Stimulated activated CD4-positive, alpha-beta T cell treated with anti-CD3 and anti-CD28 coated beads, Interleukin-12 subunit alpha, Interleukin-12 subunit beta, amount 100 ng/mL, for 24 hours (primary cell): ENCODE results near the gene TMC2.
"Not testable (repeated sequence)": the region's sequence is repeated elsewhere in the genome, so short reads cannot be mapped to it uniquely, and the experiment has no call there.

Experiments
- DNase-seq, 2 experiments: peaks; one replicate each; pipeline ENCODE4 v3.0.0-alpha.2; 2020; ENCODE audit warnings: low read depth in 2 of 2

Gene TMC2

DNA sequence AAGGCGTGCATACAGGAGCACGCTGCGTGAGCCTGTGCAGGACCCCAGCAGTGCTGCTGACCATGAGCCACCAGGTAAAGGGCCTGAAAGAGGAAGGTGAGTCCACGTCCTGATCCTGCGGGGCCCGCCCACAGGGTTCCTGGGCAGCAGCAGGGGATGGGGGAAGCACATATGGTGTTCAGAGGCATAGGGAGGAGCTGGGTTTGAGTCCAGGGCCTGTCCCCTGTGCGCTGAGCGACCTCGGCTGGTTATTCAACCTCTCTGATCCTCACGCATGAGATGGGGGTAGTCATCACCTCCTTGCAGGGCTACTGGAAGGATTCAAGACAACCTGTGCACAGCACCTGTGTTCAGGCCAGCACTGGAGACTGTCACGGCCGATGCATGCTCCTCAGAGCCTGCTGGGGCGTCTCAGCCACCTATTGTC is at the start of gene TMC2:
TSS of gene TMC2 (plus strand) at position 14 of the 427 bp plus-strand sequence. CDS start at position 63, 49 bp downstream.
- DNase-seq: no peak

DNA sequence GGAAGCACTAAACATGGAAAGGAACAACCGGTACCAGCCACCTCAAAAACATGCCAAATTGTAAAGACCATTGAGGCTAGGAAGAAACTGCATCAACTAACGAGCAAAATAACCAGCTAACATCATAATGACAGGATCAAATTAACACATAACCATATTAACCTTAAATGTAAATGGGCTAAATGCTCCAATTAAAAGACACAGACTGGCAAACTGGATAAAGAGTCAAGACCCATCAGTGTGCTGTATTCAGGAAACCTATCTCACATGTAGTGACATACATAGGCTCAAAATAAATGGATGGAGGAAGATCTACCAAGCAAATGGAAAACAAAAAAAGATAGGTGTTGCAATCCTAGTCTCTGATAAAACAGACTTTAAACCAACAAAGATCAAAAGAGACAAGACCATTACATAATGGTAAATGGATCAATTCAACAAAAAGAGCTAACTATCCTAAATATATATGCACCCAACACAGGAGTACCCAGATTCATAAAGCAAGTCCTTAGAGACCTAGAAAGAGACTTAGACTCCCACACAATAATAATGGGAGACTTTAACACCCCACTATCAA is 33.5 kb upstream of the TMC2 start:
- DNase-seq: not testable (repeated sequence)

DNA sequence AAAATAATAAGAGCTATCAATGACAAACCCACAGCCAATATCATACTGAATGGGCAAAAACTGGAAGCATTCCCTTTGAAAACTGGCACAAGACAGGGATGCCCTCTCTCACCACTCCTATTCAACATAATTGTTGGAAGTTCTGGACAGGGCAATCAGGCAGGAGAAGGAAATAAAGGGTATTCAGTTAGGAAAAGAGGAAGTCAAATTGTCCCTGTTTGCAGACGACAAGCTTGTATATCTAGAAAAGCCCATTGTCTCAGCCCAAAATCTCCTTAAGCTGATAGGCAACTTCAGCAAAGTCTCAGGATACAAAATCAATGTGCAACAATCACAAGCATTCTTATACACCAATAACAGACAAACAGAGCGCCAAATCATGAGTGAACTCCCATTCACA is 31.6 kb upstream of the TMC2 start:
- DNase-seq: not testable (repeated sequence)

GRCh38 chr20:2506426-2506825 is 29.9 kb upstream of the TMC2 start:
- DNase-seq: not testable (repeated sequence)

- DNase-seq: no peak
These were observed 28.9 kb upstream of the TMC2 start for GRCh38 chr20:2507464-2507863.

DNA sequence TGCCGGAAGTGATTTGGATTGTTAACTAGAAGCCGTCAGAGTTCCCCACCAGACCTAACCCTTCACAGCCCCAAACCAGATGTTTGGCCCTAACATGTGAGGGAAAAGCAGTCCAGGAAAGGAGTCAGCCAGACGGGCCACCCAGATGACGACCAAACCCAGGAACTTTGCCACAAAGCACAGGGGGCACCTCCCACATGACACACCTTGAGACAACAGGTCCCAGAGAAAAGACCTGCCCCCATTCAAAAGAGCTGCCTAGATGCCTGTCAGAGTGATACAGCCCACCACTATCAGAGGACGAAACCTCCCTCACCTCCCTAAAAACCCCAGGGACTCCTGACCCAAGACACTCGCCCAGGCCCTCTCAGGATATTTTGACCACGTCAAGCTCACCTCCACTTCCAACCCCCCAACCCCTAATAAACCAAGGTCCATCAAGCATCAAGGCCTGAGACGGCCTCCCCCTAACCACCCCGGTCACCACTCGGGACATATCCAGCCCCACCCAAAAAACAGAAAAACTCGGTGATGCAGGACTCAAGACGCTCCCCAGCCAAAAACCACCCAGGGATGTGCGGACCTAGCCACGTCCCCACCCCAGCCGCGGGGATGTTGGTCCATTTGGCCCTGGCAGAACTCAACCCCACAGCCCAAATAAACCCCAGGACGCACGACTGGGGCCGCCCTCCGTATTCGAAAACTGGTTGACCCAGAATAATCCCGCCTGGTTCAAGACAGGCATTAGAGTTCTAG is 28.3 kb upstream of the TMC2 start:
- DNase-seq: no peak

GRCh38 chr20:2508631-2509467 is 27.5 kb upstream of the TMC2 start, which contains the start of gene ZNF343:
Gene ZNF343 (minus strand): TSS chr20:2508915. CDS start chr20:2493895, 15,020 bp downstream.
- peak; percentile 63 to 66 for DNase-seq

GRCh38 chr20:2509468-2509781 is 26.9 kb upstream of the TMC2 start:
- DNase-seq: no peak

GRCh38 chr20:2509794-2510193 is 26.6 kb upstream of the TMC2 start:
- no peak for DNase-seq

DNA sequence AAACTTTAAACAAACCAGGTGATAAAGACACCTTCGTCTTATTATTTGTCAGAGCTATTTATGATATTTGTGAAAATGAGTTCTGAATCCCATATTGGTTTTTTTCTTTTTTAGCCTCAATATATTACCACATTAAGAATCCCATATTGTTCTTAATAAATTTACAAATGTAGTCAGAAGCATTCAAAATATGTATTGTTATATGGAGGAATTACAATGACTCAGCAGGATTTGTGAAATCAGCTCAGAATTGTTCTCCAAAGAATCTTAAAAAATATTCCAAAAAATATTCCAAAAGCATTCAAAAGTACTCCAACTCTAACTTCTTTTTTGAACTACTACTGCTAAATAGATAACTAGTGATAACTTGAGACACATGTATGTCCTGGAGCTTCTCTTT is 21.2 kb upstream of the TMC2 start:
- DNase-seq: no peak

DNA sequence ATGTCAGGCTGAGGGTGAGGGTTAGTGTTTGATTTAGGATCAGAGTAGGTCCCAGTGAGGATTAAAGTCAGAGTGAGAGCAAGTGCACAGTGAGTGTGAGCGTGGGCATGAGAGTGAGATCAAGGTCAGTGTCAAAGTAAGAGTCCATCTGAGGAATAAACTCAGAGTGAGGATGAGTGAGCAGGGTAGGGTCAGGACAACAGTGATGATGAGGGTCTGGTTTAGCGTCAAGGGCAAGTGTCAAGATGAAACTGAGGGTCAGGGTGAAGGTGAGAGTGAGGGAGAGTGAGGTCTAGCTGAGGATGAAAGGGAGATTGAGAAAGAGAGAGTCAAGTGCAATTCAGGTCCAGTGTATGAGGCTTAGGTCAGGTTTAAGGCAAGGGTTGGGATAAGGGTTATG is 20.0 kb upstream of the TMC2 start:
- DNase-seq: no peak

- DNase-seq: no peak
These were observed 18.3 kb upstream of the TMC2 start for GRCh38 chr20:2518096-2518495.

DNA sequence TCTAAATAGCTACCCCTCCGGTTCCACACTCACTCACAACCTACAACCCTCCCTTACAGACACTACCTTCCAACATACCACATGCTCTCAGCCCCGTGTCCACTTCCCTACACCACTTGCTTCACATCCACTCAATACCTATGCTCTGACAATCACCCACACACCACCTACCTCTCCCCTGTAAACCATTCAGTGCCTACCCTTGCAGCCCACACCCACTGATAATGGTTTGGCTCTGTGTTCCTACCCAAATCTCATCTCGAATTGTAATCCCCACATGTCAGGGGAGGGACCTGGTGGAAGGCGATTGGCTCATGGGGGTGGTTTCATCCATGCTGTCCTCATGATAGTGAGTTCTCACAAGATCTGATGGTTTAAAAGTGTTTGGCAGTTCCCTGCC is 17.8 kb upstream of the TMC2 start:
- no peak for DNase-seq

DNA sequence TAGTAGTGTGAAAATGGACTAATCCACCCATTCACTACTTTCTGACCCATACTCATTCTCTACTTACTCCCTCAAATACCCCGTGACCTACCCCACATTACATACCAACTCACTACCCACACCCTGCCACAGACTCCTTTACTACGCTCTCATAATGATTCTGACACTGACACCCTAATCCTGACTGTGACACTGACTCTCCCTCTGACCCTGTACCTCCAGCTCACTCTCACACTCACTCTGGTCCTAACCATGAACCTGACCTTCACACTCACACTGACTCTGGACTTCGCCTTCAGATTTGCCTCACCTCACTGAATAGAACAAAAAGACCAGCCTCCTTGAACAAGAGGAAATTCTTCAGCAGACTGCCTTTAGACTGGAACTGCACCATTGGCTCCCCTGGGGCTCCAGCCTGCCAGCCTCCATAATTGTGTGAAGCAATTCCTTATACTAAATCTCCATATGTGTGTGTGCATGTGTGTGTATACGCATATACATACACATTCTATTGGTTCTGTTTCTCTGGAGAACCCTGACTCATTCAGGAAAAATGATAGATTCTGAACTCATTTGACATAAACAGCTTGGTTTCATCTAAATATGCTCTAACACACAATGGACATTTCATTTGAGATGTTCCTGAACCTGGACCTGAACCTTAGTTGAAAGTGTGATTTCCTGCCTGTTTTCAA is 17.1 kb upstream of the TMC2 start:
- DNase-seq: no peak

GRCh38 chr20:2520617-2521016 is 15.8 kb upstream of the TMC2 start:
- DNase-seq: no peak

GRCh38 chr20:2521369-2522305 is 14.7 kb upstream of the TMC2 start:
- DNase-seq: peak; percentile 17 to 60

DNA sequence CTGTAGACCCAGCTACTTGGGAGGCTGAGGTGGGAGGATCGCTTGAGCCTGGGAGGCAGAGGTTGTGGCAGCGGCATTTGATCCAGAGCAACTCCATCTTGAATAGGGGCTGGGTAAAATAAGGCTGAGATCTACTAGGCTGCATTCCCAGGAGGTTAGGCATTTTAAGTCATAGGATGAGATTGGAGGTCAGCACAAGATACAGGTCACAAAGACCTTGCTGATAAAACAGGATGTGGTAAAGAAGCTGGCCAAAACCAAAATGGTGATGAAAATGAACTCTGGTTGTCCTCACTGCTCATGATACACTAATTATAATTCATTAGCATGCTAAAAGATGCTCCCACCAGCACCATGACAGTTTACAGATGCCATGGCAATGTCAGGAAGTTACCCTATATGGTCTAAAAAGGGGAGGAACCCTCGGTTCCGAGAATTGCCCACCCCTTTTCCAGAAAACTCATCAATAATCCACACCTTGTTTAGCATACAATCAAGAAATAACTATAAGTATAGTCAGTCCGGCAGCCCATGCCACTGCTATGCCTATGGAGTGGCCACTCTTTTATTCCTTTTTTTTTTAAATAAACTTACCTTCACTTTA is 13.4 kb upstream of the TMC2 start:
- DNase-seq: not testable (repeated sequence)

DNA sequence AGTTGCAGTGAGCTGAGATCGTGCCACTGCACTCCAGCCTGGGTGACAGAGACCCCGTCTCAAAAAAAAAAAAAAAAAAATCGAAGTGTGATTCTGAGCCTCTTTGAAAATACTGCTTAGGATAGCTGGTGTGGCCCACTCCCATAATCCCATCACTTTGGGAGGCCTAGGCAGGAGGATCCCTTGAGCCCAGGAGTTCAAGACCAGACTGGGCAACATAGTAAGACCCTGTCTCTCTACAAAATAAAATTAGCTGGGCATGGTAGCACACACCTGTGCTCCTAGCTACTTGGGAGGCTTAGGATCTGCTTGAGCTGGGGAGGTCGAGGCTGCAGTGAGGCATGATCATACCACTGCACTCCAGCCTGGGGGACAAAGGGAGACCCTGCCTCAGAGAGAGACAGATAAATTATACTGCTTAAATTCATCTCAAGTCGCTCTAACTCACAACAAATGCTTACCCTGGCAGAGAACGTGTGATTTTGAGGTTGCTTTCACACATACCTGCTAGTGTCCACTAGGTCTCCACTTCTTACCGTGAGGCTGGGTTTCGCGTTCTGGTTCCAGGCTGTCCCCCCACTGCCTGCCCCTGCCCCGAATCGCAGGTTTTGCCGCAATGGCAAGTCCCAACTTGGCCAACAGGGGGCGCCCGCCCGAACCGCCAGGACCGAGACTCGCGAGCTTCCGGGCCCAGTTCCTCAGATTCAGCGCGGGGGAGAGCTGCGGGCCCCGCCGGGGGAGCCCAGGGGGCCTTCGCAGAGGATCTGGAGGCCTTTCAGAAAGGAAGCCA is 12.3 kb upstream of the TMC2 start:
- DNase-seq: peak; percentile 76 to 90

DNA sequence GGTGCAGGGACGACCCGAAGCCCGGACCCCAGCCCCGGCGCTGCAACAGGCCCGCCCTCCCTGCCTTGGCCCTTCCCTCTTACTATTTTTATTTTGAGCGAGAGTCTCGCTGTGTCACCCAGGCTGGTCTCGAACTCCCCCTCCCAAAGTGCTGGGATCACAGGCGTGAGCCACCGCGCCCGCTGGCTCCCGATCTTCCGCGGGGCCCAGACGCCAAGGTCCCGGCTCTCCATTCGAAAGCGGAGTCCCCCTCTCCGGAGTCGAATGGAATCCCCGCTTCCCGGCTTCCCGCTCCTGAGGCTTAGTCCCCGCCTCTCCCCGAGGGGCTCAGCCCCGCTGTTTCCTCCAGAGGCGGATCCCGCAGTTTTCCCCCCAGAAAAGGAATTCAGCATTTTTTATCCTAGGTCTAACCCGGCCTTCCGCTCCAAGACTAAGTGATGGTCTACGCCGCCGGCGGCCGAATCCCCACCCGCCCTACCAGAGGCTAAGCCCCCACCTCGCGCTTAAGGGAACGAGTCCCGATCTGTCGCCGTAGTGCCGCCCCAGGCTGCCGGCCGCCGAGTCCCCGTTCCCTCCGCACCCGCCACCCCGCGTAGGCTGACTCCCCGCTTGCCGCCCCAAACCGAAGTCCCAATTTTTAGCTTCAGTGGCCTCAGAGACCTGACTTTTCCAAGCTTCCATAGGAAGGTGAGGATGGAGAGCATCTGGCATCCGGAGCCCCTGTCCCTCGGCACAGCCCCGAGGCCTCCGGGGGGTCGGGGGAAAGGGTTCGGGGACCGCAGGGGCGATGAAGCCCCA is 11.5 kb upstream of the TMC2 start:
- DNase-seq: peak in 1 of 2 experiments; percentile 24
